Ectodermal cell (in vitro differentiated cells): ENCODE data around the gene SMCHD1.
"Not testable (repeated sequence)": the region's sequence is repeated elsewhere in the genome, so short reads cannot be mapped to it uniquely, and the experiment has no call there.

Source experiments
- H3K27ac ChIP-seq: 2 replicates; pipeline ENCODE4 v1.7.0; 2013; ENCODE audit warnings: mild to moderate bottlenecking, low read depth, low read length; ENCODE audit not compliant: insufficient read depth, poor library complexity, severe bottlenecking
- H3K27me3 ChIP-seq: 2 replicates; pipeline ENCODE4 v1.7.0; 2013; ENCODE audit warnings: mild to moderate bottlenecking, low read length; ENCODE audit not compliant: insufficient read depth, control insufficient read depth, poor library complexity, severe bottlenecking
- H3K36me3 ChIP-seq: one replicate; pipeline ENCODE4 v1.7.0; 2013; ENCODE audit warnings: low read length; ENCODE audit not compliant: control insufficient read depth, insufficient read depth
- H3K4me1 ChIP-seq: one replicate; pipeline ENCODE4 v1.7.0; 2013; ENCODE audit warnings: low read length; ENCODE audit not compliant: control insufficient read depth, insufficient read depth
- H3K4me3 ChIP-seq: 2 replicates; pipeline ENCODE4 v1.7.0; 2013; ENCODE audit warnings: low read depth, low read length, control low read depth; ENCODE audit not compliant: insufficient read depth
- H3K9me3 ChIP-seq: 2 replicates; pipeline ENCODE4 v1.7.0; 2013; ENCODE audit warnings: mild to moderate bottlenecking, low read length, moderate library complexity; ENCODE audit not compliant: control insufficient read depth
- WGBS, 2 experiments: methylation state at CpG; one replicate each; pipeline ENCODE4 v1.1.7; 2013; ENCODE audit warnings: missing lambda C conversion rate in 2 of 2; 5-methylcytosine and 5-hydroxymethylcytosine counted together

SMCHD1 gene

DNA sequence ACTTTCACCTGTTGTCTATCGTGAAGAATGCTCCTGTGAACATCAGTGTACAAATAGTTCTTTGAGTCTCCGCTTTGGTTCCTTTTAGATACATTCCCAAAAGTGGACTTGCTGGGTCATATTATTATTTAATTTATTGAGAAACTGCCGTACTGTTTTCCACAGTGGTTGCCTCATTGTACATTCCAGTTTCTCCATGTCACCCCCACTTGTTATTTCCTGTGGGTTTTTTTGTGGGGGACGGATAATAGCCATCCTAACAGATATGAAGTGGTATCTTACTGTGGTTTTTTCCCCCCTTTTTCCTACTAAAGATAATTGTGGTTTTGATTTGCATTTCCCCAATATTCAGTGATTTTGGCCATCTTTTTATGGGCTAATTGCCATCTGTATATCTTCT lies 53.8 kb downstream of the SMCHD1 start:
- no peak overlapping the region for H3K27ac ChIP-seq
- H3K9me3 ChIP-seq, result no peaks in the 10 kb centered on the region
- H3K4me3 ChIP-seq, result no peak overlapping the region
- no peaks in the 10 kb centered on the region for H3K4me1 ChIP-seq
- WGBS, 2 experiments, result 55 to 75% methylated on average over 2 to 4 of the region's 4 CpGs
- peaks cover 27% of the 10 kb centered on the region for H3K36me3 ChIP-seq
- no peaks in the 10 kb centered on the region for H3K27me3 ChIP-seq

DNA sequence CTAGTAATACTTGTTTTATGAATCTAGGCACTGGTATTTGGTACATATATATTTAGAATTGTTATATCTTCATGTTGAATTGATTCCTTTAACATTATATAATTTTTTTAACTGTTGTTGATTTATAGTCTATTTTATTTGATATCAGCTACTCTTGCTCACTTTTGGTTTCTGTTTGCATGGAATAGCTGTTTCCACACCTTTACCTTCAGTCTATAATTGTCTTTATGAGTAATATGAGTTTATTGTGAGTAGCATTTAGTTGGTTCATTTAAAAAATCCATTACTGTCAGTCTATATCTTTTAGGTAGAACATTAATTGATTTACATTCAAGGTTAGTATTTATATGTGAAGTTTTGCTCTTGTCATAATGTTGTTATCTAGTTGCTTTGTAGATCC lies 58.6 kb downstream of the SMCHD1 start:
- H3K36me3 ChIP-seq, result peaks cover 21% of the 10 kb centered on the region
- H3K4me1 ChIP-seq, result no peaks in the 10 kb centered on the region
- no peak overlapping the region for H3K4me3 ChIP-seq
- no peaks in the 10 kb centered on the region for H3K27me3 ChIP-seq
- no peak overlapping the region for H3K27ac ChIP-seq
- H3K9me3 ChIP-seq, result no peaks in the 10 kb centered on the region

DNA sequence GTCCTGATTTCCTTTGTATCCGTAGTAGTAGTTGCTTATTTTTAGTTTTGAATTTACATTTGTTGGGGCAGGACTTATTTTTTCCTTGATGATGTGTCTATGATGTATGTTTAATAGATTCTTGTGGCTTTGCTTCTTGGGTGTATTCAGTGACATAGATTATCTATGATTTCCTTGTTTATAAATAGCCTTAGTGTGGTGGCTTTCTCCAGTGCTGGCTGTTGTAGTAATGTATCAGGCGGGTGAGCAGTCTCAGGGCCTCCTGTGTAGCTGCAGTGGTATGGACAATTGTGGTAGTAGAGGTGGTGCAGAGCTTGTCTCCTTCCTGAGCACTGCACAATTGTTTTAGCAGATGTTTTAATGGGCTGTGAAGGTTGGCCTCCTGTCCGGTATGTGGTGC lies 60.5 kb downstream of the SMCHD1 start:
- no peaks in the 10 kb centered on the region for H3K27me3 ChIP-seq
- H3K4me3 ChIP-seq, result no peak overlapping the region
- H3K4me1 ChIP-seq, result no peaks in the 10 kb centered on the region
- no peak overlapping the region for H3K27ac ChIP-seq
- H3K9me3 ChIP-seq, result no peaks in the 10 kb centered on the region
- peaks cover 32% of the 10 kb centered on the region for H3K36me3 ChIP-seq
- 96 to 99% methylated on average over 3 of the region's 3 CpGs for WGBS, 2 experiments

GRCh38 chr18:2716394-2717326 lies 61.1 kb downstream of the SMCHD1 start:
- H3K27me3 ChIP-seq, result no peaks in the 10 kb centered on the region
- H3K9me3 ChIP-seq, result no peaks in the 10 kb centered on the region
- no peaks in the 10 kb centered on the region for H3K4me1 ChIP-seq
- 91 to 92% methylated on average over 6 of the region's 6 CpGs for WGBS, 2 experiments
- H3K36me3 ChIP-seq, result peaks cover 32% of the 10 kb centered on the region
- H3K4me3 ChIP-seq, result no peak overlapping the region
- H3K27ac ChIP-seq, result no peak overlapping the region

DNA sequence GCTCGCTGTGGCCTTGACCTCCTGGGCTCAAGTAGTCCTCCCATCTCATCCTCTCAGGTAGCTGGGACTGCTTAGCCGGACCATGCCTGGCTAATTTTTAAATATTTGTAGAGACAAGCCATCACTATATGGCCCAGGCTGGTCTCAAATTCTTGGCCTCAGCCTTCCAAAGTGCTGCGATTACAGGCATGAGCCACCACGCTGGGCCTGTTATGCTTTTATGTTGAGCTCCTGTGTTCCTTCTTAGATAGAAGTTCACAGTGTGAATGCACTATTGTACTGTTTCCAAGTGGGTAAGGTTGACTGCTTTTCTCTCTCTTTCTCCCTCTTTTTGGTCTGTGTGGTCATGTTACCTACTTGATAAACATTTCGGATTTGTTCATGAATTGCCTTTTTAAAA lies 61.9 kb downstream of the SMCHD1 start:
- 91 to 92% methylated on average over 4 of the region's 5 CpGs for WGBS, 2 experiments
- Histone ChIP-seq H3K4me1 (no peaks in the 10 kb centered on the region), H3K4me3 (no peak overlapping the region), H3K9me3 (no peaks in the 10 kb centered on the region), H3K27ac (no peak overlapping the region), H3K36me3 (peaks cover 29% of the 10 kb centered on the region), H3K27me3 (no peaks in the 10 kb centered on the region)

- Histone ChIP-seq H3K27me3 (no peaks in the 10 kb centered on the region), H3K36me3 (peaks cover 22% of the 10 kb centered on the region), H3K4me1 (no peaks in the 10 kb centered on the region), H3K4me3 (no peak overlapping the region), H3K9me3 (no peaks in the 10 kb centered on the region), H3K27ac (no peak overlapping the region)
- 90 to 92% methylated on average over 2 of the region's 2 CpGs for WGBS, 2 experiments
Measured at GRCh38 chr18:2719040-2719439, 63.5 kb downstream of the SMCHD1 start.

DNA sequence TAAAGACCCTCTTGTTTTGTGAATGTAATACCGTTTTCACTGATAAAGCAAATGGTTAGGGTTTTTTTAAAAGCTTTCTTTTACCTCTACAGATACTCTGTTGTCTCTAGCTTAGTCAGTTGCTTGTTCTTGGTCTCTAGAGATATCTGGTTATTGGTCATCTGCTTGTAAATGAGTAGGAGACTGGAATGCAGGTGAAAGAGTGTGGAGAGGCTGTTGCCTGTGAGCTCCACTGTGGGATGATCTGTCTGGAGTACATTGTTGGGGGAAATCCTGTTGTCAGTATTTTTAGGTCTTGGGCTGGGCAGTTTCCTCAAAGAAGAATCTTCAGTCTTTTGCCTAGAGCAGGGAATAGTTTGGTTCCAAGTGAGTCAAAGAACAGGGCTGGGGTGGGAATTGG lies 67.7 kb downstream of the SMCHD1 start:
- Histone ChIP-seq H3K9me3 (no peaks in the 10 kb centered on the region), H3K4me3 (no peak overlapping the region), H3K36me3 (peaks cover 18% of the 10 kb centered on the region), H3K27me3 (no peaks in the 10 kb centered on the region), H3K27ac (no peak overlapping the region), H3K4me1 (no peaks in the 10 kb centered on the region)
- 100% methylated on average over 1 of the region's 1 CpG for WGBS, 2 experiments

- no peaks in the 10 kb centered on the region for H3K9me3 ChIP-seq
- H3K27ac ChIP-seq, result no peak overlapping the region
- 75 to 93% methylated on average over 1 of the region's 1 CpG for WGBS, 2 experiments
- H3K4me1 ChIP-seq, result no peaks in the 10 kb centered on the region
- no peaks in the 10 kb centered on the region for H3K27me3 ChIP-seq
- H3K4me3 ChIP-seq, result no peak overlapping the region
- peaks cover 21% of the 10 kb centered on the region for H3K36me3 ChIP-seq
Measured at GRCh38 chr18:2729757-2730156, 74.2 kb downstream of the SMCHD1 start.

DNA sequence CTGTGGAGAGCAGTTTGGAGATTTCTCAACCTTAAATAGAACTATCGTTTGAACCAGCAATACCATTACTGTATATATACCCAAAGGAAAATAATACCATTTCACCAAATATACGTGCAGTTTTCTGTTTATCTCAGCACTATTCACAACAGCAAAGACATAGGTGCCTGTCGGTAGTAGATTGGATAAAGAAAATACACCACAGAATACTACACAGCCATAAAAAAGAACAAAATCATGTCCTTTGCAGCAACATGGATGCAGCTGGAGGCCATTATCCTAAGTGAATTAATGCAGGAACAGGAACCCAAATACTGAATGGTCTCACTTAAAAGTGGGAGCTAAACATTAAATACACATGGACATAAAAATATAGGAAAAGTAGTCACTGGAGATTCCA lies 81.3 kb downstream of the SMCHD1 start:
- H3K4me3 ChIP-seq, result no peak overlapping the region
- H3K27ac ChIP-seq, result no peak overlapping the region
- H3K9me3 ChIP-seq, result no peaks in the 10 kb centered on the region
- peaks cover 30% of the 10 kb centered on the region for H3K36me3 ChIP-seq
- H3K27me3 ChIP-seq, result no peaks in the 10 kb centered on the region
- 93 to 94% methylated on average over 3 of the region's 3 CpGs for WGBS, 2 experiments
- no peaks in the 10 kb centered on the region for H3K4me1 ChIP-seq

GRCh38 chr18:2740082-2740481 lies 84.6 kb downstream of the SMCHD1 start:
- not testable (repeated sequence) for H3K4me3 ChIP-seq, H3K4me1 ChIP-seq, H3K27ac ChIP-seq, H3K27me3 ChIP-seq, H3K9me3 ChIP-seq
- peaks cover 20% of the 10 kb centered on the region for H3K36me3 ChIP-seq
- WGBS, 2 experiments, result 88 to 95% methylated on average over 3 of the region's 3 CpGs
